ENCODE results near the gene GREB1. TPM values are rescaled to one million over a fixed set of nuclear protein-coding genes. Genes with fewer than 3 reads are reported as not detected.

The GREB1 gene
- total and polyA plus RNA-seq, 2 of the 13 experiments (the other 11 are each of a cell fraction or from before 2014, with no cell fraction given), result 31.3 to 61.2 TPM

DNA sequence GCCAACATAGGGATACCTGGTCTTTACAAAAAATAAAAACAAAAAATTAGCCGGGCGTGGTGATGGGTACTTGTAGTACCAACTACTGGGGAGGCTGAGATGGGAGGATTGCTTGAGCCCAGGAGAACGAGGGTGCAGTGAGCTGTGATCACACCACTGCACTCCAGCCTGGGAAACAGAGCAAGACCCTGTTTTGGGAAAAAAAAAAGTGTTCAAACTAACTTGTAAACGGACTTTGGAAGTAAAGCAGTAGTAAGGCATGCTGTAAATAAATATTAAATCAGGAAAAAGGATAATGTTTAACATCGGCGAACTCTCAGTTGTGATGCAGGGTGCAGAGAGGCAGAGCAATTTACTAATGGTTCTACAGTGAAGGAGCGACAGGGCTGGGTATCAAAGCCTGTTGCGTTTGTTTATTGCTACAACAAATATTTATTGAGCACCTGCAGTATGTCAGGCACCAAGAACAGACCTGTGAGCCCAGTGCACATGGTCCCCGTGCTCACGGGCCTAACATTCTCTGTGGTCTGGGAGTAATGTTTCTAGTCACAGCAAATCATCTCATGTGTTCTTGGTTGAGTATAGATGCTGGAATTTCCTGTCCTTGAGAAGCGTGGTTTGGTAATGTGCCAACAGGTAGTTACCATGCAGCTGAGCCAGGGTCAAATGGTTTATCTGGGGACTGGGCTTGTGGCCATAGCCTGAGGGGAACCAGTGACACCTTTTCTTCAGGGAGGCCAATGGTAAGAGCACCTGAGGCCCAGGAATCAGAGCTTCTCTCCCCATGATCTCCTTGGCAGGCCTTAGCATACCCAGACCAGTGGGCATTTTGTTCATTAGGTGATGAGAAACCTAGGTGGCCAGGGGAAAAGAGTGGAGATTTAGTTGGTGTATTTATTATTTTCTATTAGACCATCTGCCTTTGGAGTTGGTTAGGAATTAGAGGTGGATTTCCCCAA is 27.9 kb upstream of the GREB1 start (continued):
- TF ChIP-seq, protein P1, sequence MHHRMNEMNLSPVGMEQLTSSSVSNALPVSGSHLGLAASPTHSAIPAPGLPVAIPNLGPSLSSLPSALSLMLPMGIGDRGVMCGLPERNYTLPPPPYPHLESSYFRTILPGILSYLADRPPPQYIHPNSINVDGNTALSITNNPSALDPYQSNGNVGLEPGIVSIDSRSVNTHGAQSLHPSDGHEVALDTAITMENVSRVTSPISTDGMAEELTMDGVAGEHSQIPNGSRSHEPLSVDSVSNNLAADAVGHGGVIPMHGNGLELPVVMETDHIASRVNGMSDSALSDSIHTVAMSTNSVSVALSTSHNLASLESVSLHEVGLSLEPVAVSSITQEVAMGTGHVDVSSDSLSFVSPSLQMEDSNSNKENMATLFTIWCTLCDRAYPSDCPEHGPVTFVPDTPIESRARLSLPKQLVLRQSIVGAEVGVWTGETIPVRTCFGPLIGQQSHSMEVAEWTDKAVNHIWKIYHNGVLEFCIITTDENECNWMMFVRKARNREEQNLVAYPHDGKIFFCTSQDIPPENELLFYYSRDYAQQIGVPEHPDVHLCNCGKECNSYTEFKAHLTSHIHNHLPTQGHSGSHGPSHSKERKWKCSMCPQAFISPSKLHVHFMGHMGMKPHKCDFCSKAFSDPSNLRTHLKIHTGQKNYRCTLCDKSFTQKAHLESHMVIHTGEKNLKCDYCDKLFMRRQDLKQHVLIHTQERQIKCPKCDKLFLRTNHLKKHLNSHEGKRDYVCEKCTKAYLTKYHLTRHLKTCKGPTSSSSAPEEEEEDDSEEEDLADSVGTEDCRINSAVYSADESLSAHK (CRISPR knock-in tag; IDR thresholded peaks at IDR 0.05; ENCODE audit: borderline replicate concordance), result no peak
- TF ChIP-seq KLF12 (CRISPR knock-in tag; IDR thresholded peaks at IDR 0.05; ENCODE audit: borderline replicate concordance) (no peak), ZSCAN20 (CRISPR knock-in tag; IDR thresholded peaks at IDR 0.05; ENCODE audit: borderline replicate concordance) (no peak), BRCA1 (CRISPR knock-in tag; IDR thresholded peaks at IDR 0.05) (peak; percentile 73; the same call in 1 of the 2 replicates), ONECUT2 (CRISPR knock-in tag; IDR thresholded peaks at IDR 0.05) (no peak), SP4 (CRISPR knock-in tag; IDR thresholded peaks at IDR 0.05) (peak; percentile 16; the same call in 1 of the 2 replicates), ZNF644 (CRISPR knock-in tag; IDR thresholded peaks at IDR 0.05; ENCODE audit: low read depth) (peak; percentile 50; the same call in 1 of the 2 replicates), ZNF749 (CRISPR knock-in tag; IDR thresholded peaks at IDR 0.05; ENCODE audit: borderline replicate concordance) (peak; percentile 90; the same call in 1 of the 2 replicates), ZNF557 (CRISPR knock-in tag; IDR thresholded peaks at IDR 0.05) (no peak), NFKB2 (CRISPR knock-in tag; IDR thresholded peaks at IDR 0.05; ENCODE audit: borderline replicate concordance) (no peak), ZNF549 (CRISPR knock-in tag; IDR thresholded peaks at IDR 0.05) (no peak), TMF1 (CRISPR knock-in tag; IDR thresholded peaks at IDR 0.05; ENCODE audit: low read depth) (no peak; the same call in none of the 2 replicates), SAP130 (CRISPR knock-in tag; IDR thresholded peaks at IDR 0.05; ENCODE audit: low read depth) (peak; percentile 87), ZBTB42 (CRISPR knock-in tag; IDR thresholded peaks at IDR 0.05) (peak; percentile 85), ZNF768 (CRISPR knock-in tag; IDR thresholded peaks at IDR 0.05) (no peak), AGO1 (IDR thresholded peaks at IDR 0.05; ENCODE audit: low read depth, low read length, poor library complexity, severe bottlenecking) (no peak), IKZF1 (IDR thresholded peaks at IDR 0.05) (no peak), SRSF4 (IDR thresholded peaks at IDR 0.05; ENCODE audit: low read depth, low read length, poor library complexity, severe bottlenecking) (no peak), MAFK (conservative IDR thresholded peaks at IDR 0.05 in 1 of 2, IDR thresholded peaks at IDR 0.05 in 1 of 2; ENCODE audit: low read length in 2 of 2) (peak in 1 of 2 experiments; percentile 30; a peak in 1 of 4 replicates), ZNF577 (CRISPR knock-in tag; IDR thresholded peaks at IDR 0.05; ENCODE audit: borderline replicate concordance, low read depth) (0 out of 2 replicates have a peak, but pooled peaks have one; percentile 53), TCF7 (IDR thresholded peaks at IDR 0.05; ENCODE audit: low read depth) (peak; percentile 92), ARID2 (CRISPR knock-in tag; IDR thresholded peaks at IDR 0.05; ENCODE audit: borderline replicate concordance) (peak; percentile 97; the same call in 1 of the 2 replicates), NFE2 (CRISPR knock-in tag; IDR thresholded peaks at IDR 0.05) (no peak)
- TF ChIP-seq, protein P2, sequence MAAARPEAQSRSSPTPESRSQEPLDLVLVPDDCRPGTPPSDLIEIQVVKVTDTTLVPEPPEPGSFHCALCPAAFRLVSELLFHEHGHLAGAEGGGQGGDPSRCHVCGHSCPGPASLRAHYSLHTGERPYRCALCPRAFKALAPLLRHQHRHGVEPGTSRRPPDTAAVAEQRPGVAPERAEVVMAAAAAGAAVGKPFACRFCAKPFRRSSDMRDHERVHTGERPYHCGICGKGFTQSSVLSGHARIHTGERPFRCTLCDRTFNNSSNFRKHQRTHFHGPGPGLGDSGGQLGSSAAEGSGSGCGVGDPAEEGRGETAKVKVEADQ (CRISPR knock-in tag; IDR thresholded peaks at IDR 0.05; ENCODE audit: borderline replicate concordance), result peak; percentile 94
- TF ChIP-seq, protein P3, sequence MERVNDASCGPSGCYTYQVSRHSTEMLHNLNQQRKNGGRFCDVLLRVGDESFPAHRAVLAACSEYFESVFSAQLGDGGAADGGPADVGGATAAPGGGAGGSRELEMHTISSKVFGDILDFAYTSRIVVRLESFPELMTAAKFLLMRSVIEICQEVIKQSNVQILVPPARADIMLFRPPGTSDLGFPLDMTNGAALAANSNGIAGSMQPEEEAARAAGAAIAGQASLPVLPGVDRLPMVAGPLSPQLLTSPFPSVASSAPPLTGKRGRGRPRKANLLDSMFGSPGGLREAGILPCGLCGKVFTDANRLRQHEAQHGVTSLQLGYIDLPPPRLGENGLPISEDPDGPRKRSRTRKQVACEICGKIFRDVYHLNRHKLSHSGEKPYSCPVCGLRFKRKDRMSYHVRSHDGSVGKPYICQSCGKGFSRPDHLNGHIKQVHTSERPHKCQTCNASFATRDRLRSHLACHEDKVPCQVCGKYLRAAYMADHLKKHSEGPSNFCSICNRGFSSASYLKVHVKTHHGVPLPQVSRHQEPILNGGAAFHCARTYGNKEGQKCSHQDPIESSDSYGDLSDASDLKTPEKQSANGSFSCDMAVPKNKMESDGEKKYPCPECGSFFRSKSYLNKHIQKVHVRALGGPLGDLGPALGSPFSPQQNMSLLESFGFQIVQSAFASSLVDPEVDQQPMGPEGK (CRISPR knock-in tag; IDR thresholded peaks at IDR 0.05), result peak; percentile 58; the same call in 1 of the 2 replicates

All from HepG2 (cell line).